ENCODE data around the gene ATG2A.

ATG2A gene

GRCh38 chr11:64900774-64901173 lies 16.2 kb downstream of the ATG2A start:
- no peak for DNase-seq

GRCh38 chr11:64900263-64900678 lies 16.7 kb downstream of the ATG2A start:
- DNase-seq: no peak

GRCh38 chr11:64898541-64898940 lies 18.5 kb downstream of the ATG2A start:
- no peak for DNase-seq

- no peak for DNase-seq
Measured at GRCh38 chr11:64898076-64898445, 18.9 kb downstream of the ATG2A start.

- DNase-seq: no peak
Measured at GRCh38 chr11:64897381-64898075, 19.5 kb downstream of the ATG2A start.

GRCh38 chr11:64896448-64897022 lies 20.5 kb downstream of the ATG2A start:
- DNase-seq: no peak

- no peak for DNase-seq
Measured at GRCh38 chr11:64894812-64895452, 22.1 kb downstream of the ATG2A start.

- peak; percentile 52 for DNase-seq
Measured at GRCh38 chr11:64894070-64894811, 22.8 kb downstream of the ATG2A start.

GRCh38 chr11:64893194-64894069 lies 23.6 kb downstream of the ATG2A start:
- DNase-seq: no peak

- DNase-seq: no peak
Measured at GRCh38 chr11:64892838-64893193, 24.2 kb downstream of the ATG2A start.

GRCh38 chr11:64892411-64892831 lies 24.6 kb downstream of the ATG2A start:
- no peak for DNase-seq

GRCh38 chr11:64891880-64892279 lies 25.1 kb downstream of the ATG2A start:
- DNase-seq: no peak

GRCh38 chr11:64891215-64891848 lies 25.7 kb downstream of the ATG2A start:
- DNase-seq: no peak

- DNase-seq: no peak
Measured at GRCh38 chr11:64890522-64890939, 26.5 kb downstream of the ATG2A start.

- DNase-seq: no peak
Measured at GRCh38 chr11:64888729-64889511, 28.1 kb downstream of the ATG2A start.

- no peak for DNase-seq
Measured at GRCh38 chr11:64888406-64888728, 28.6 kb downstream of the ATG2A start.

GRCh38 chr11:64887757-64888405 lies 29.1 kb downstream of the ATG2A start:
- no peak for DNase-seq

- DNase-seq: no peak
Measured at GRCh38 chr11:64887234-64887756, 29.7 kb downstream of the ATG2A start.

- no peak for DNase-seq
Measured at GRCh38 chr11:64885367-64886286, 31.4 kb downstream of the ATG2A start.

- DNase-seq: no peak
Measured at GRCh38 chr11:64884019-64884418, 33.0 kb downstream of the ATG2A start.
